Measurements from ENCODE around the gene LIN9.
"Not testable (repeated sequence)": the region's sequence is repeated elsewhere in the genome, so short reads cannot be mapped to it uniquely, and the experiment has no call there.

The LIN9 gene

GRCh38 chr1:226342656-226343055 lies 33.7 kb upstream of the LIN9 start:
- no peaks in the 10 kb centered on the region for H3K4me1 ChIP-seq (ENCODE audit: control insufficient read depth, insufficient read depth, low read length)
- no peak overlapping the region for H3K4me3 ChIP-seq (ENCODE audit: low read depth, low read length)
- H3K36me3 ChIP-seq (ENCODE audit: control insufficient read depth, insufficient read depth, low read length): no peaks in the 10 kb centered on the region
- H3K9ac ChIP-seq (ENCODE audit: low read depth, low read length): no peak overlapping the region
- H3K9me3 ChIP-seq (ENCODE audit: control insufficient read depth, insufficient read depth, low read length): no peaks in the 10 kb centered on the region
- no peaks in the 10 kb centered on the region for H3K27me3 ChIP-seq (ENCODE audit: control insufficient read depth, insufficient read depth, low read length)

DNA sequence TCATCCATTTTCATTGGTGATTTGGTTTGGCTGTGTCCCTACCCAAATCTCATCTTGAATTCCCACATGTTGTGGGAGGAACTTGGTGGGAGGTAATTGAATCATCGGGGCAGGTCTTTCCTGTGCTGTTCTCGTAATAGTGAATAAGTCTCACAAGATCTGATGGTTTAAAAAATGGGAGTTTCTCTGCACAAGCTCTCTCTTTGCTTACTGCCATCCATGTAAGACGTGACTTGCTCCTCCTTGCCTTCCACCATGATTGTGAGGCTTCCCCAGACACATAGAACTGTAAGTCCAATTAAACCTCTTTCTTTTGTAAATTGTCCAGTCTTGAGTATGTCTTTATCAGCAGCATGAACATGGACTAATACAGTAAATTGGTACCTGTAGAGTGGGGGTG lies 31.1 kb upstream of the LIN9 start:
- not testable (repeated sequence) for H3K4me1 ChIP-seq (ENCODE audit: control insufficient read depth, insufficient read depth, low read length); H3K27me3 ChIP-seq (ENCODE audit: control insufficient read depth, insufficient read depth, low read length); H3K4me3 ChIP-seq (ENCODE audit: low read depth, low read length); H3K9ac ChIP-seq (ENCODE audit: low read depth, low read length); H3K36me3 ChIP-seq (ENCODE audit: control insufficient read depth, insufficient read depth, low read length); H3K9me3 ChIP-seq (ENCODE audit: control insufficient read depth, insufficient read depth, low read length)

DNA sequence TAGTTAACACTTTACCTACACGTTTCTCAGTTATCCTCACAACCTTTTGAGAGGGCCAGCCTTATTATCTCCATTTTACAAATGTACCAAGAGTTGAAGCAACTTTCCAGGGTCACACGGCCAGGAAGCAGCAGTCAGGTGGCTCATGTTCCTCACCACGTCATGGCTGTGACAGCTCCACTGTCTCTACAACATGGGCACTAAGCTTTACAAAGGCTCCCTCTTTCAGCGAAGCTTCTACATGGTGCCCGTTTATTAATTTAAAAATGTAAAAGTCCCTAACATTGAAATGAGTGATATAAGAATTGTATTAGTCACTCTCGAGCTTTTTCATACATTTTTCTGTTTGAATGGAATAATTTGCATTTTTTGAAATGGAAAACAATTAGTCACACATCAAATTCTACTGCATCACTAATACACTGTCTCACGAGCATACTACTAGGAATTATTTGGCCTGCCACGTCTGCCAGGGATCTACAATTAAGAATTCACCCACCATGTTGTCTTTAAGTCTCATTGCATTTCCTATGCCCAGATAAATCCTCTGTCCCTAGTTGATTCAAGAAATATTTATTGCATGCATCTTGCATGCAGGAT lies 28.4 kb upstream of the LIN9 start:
- no peak overlapping the region for H3K4me3 ChIP-seq (ENCODE audit: low read depth, low read length)
- H3K36me3 ChIP-seq (ENCODE audit: control insufficient read depth, insufficient read depth, low read length): no peaks in the 10 kb centered on the region
- no peaks in the 10 kb centered on the region for H3K27me3 ChIP-seq (ENCODE audit: control insufficient read depth, insufficient read depth, low read length)
- no peaks in the 10 kb centered on the region for H3K4me1 ChIP-seq (ENCODE audit: control insufficient read depth, insufficient read depth, low read length)
- H3K9me3 ChIP-seq (ENCODE audit: control insufficient read depth, insufficient read depth, low read length): no peaks in the 10 kb centered on the region
- H3K9ac ChIP-seq (ENCODE audit: low read depth, low read length): no peak overlapping the region

DNA sequence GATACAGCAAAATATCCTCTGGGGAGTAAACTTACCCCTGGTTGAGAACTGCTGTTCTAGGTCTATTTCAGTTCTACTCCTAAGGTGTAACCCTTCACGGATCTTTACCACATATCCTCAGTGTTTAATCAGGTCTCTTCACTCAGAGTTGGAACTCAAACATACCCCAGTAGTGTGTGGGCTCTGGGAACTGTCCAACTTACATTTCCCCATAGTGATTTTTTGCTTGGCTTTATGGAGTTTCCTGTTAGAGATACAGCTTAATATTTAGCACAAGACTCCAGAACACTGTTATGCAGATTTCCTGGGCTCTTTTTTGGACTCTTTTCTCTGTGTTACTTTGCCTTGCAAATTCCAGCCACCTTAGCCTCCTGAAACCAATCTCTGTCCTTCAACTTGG lies 26.7 kb upstream of the LIN9 start:
- H3K4me1 ChIP-seq (ENCODE audit: control insufficient read depth, insufficient read depth, low read length): no peaks in the 10 kb centered on the region
- no peaks in the 10 kb centered on the region for H3K27me3 ChIP-seq (ENCODE audit: control insufficient read depth, insufficient read depth, low read length)
- no peaks in the 10 kb centered on the region for H3K36me3 ChIP-seq (ENCODE audit: control insufficient read depth, insufficient read depth, low read length)
- H3K9me3 ChIP-seq (ENCODE audit: control insufficient read depth, insufficient read depth, low read length): no peaks in the 10 kb centered on the region
- H3K9ac ChIP-seq (ENCODE audit: low read depth, low read length): no peak overlapping the region
- no peak overlapping the region for H3K4me3 ChIP-seq (ENCODE audit: low read depth, low read length)

DNA sequence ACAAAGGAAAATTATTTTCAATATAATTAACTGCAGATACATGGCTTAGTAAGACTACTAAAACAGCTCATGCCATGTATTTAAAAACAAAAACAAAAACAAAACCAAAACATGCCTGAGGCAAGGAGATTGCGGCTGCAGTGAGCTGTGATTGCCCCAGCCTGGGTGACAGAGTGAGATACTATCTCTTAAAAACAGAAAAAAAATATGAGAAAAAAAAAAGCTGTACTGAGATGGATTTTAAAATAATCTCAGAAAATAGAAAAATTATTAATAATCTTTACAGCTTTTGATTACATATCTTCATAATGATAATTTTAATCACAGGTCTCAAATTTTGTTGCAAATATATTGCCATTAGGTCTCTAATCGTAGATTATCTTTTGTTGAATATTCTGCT lies 24.0 kb upstream of the LIN9 start:
- Histone ChIP-seq H3K4me3 (ENCODE audit: low read depth, low read length) (no peak overlapping the region), H3K27me3 (ENCODE audit: control insufficient read depth, insufficient read depth, low read length) (no peaks in the 10 kb centered on the region), H3K4me1 (ENCODE audit: control insufficient read depth, insufficient read depth, low read length) (no peaks in the 10 kb centered on the region), H3K9ac (ENCODE audit: low read depth, low read length) (no peak overlapping the region), H3K9me3 (ENCODE audit: control insufficient read depth, insufficient read depth, low read length) (no peaks in the 10 kb centered on the region), H3K36me3 (ENCODE audit: control insufficient read depth, insufficient read depth, low read length) (no peaks in the 10 kb centered on the region)

DNA sequence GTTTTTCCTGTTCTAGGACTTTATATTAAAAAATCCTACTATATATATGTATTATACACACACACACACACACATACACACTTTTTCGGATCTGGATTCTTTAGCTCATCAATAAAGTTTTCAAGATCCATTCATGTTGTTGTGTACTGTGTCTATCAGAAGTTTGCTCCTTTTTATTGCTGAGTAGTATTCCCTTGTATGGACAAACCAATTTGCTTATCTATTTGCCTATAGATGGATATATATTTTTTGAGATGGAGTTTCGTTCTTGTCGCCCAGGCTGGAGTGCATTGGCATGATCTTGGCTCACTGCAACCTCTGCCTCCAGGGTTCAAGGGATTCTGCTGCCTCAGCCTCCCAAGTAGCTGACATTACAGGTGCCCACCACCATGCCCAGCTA lies 20.3 kb upstream of the LIN9 start:
- Histone ChIP-seq H3K36me3 (ENCODE audit: control insufficient read depth, insufficient read depth, low read length) (no peaks in the 10 kb centered on the region), H3K4me1 (ENCODE audit: control insufficient read depth, insufficient read depth, low read length) (no peaks in the 10 kb centered on the region), H3K4me3 (ENCODE audit: low read depth, low read length) (no peak overlapping the region), H3K9me3 (ENCODE audit: control insufficient read depth, insufficient read depth, low read length) (no peaks in the 10 kb centered on the region), H3K9ac (ENCODE audit: low read depth, low read length) (no peak overlapping the region), H3K27me3 (ENCODE audit: control insufficient read depth, insufficient read depth, low read length) (no peaks in the 10 kb centered on the region)

DNA sequence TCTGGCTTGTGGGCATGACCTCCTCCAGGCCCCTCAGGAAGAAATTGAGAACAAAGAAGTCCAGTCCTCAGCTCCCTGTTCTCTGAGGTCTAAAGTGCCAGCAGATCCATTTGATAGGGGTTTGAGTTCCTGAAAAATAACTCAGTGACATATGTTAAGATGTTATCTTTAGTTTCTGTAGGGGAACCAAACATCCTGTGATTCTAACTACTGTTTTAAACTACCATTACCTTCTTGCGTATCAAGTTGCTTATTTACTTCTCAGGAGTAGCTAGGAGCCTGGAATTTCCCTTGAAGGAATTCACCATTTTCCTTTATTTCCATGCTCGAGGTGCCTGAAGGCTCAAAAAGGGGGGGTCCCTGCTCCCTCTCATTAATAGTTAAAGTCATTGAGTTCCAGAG lies 18.8 kb upstream of the LIN9 start:
- Histone ChIP-seq H3K27me3 (ENCODE audit: control insufficient read depth, insufficient read depth, low read length) (no peaks in the 10 kb centered on the region), H3K4me1 (ENCODE audit: control insufficient read depth, insufficient read depth, low read length) (no peaks in the 10 kb centered on the region), H3K4me3 (ENCODE audit: low read depth, low read length) (no peak overlapping the region), H3K36me3 (ENCODE audit: control insufficient read depth, insufficient read depth, low read length) (no peaks in the 10 kb centered on the region), H3K9me3 (ENCODE audit: control insufficient read depth, insufficient read depth, low read length) (no peaks in the 10 kb centered on the region), H3K9ac (ENCODE audit: low read depth, low read length) (no peak overlapping the region)

DNA sequence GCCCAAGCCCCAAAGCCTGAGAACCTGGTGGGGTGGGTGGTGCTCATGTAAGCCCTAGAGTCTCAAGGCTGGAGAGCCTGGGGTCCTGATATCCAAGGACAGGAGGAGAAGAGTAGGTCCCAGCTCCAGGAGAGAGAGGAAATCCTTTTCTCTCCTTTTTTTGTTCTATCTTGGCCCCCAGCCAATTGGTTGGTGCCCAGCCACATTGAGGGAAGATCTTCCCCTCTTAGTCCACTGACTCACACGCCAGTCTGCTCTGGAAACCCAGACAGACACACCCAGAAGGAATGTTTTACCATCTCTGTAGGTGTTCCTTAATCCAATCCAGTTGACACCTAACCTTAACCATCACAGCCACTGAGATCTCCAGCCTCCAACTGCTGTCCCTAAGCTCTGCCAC lies 16.2 kb upstream of the LIN9 start:
- Histone ChIP-seq H3K9me3 (ENCODE audit: control insufficient read depth, insufficient read depth, low read length) (no peaks in the 10 kb centered on the region), H3K36me3 (ENCODE audit: control insufficient read depth, insufficient read depth, low read length) (no peaks in the 10 kb centered on the region), H3K9ac (ENCODE audit: low read depth, low read length) (no peak overlapping the region), H3K27me3 (ENCODE audit: control insufficient read depth, insufficient read depth, low read length) (no peaks in the 10 kb centered on the region), H3K4me3 (ENCODE audit: low read depth, low read length) (no peak overlapping the region), H3K4me1 (ENCODE audit: control insufficient read depth, insufficient read depth, low read length) (no peaks in the 10 kb centered on the region)

DNA sequence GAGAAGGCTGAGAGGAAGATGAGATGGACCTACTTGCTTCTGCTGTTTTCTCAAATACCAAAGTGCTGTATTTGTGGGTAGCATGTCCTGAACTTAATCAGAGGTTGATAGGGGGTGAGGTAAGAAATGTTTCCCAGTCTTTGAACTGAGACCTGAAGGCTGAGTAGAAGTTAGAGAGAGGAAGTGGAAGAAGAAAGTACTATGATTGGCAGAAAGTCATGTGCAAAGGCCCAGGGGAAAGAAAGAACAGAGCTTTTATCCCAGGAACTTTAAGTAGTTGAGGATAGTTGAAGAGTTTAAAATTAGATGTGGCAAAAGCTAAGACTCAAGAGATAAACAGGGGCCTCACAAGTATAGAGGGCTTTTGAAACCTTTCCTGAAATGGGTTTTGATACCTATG lies 15.5 kb upstream of the LIN9 start:
- Histone ChIP-seq H3K4me1 (ENCODE audit: control insufficient read depth, insufficient read depth, low read length) (no peaks in the 10 kb centered on the region), H3K4me3 (ENCODE audit: low read depth, low read length) (no peak overlapping the region), H3K9me3 (ENCODE audit: control insufficient read depth, insufficient read depth, low read length) (no peaks in the 10 kb centered on the region), H3K36me3 (ENCODE audit: control insufficient read depth, insufficient read depth, low read length) (no peaks in the 10 kb centered on the region), H3K27me3 (ENCODE audit: control insufficient read depth, insufficient read depth, low read length) (no peaks in the 10 kb centered on the region), H3K9ac (ENCODE audit: low read depth, low read length) (no peak overlapping the region)

DNA sequence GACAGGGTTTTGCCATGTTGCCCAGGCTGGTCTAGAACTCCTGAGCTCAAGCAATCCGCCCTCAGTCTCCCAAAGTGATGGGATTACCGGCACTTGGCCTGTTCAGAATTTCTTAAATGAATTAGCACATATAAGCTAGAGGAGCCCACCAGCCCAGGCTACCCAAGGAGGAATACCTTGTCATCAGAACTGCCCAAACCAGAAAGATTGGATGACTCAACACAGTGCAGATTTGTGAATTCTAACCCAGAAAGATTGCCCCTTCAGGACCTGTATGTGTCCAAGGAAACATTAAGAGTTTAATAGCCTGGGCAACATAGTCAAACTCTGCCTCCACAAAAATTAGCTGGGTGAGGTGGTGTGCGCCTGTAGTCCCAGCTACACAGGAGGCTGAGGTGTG lies 14.0 kb upstream of the LIN9 start:
- no peak overlapping the region for H3K9ac ChIP-seq (ENCODE audit: low read depth, low read length)
- no peaks in the 10 kb centered on the region for H3K27me3 ChIP-seq (ENCODE audit: control insufficient read depth, insufficient read depth, low read length)
- H3K4me1 ChIP-seq (ENCODE audit: control insufficient read depth, insufficient read depth, low read length): no peaks in the 10 kb centered on the region
- no peak overlapping the region for H3K4me3 ChIP-seq (ENCODE audit: low read depth, low read length)
- H3K36me3 ChIP-seq (ENCODE audit: control insufficient read depth, insufficient read depth, low read length): no peaks in the 10 kb centered on the region
- H3K9me3 ChIP-seq (ENCODE audit: control insufficient read depth, insufficient read depth, low read length): no peaks in the 10 kb centered on the region

GRCh38 chr1:226320930-226321329 lies 12.0 kb upstream of the LIN9 start:
- no peaks in the 10 kb centered on the region for H3K27me3 ChIP-seq (ENCODE audit: control insufficient read depth, insufficient read depth, low read length)
- no peaks in the 10 kb centered on the region for H3K4me1 ChIP-seq (ENCODE audit: control insufficient read depth, insufficient read depth, low read length)
- no peaks in the 10 kb centered on the region for H3K36me3 ChIP-seq (ENCODE audit: control insufficient read depth, insufficient read depth, low read length)
- H3K4me3 ChIP-seq (ENCODE audit: low read depth, low read length): no peak overlapping the region
- no peak overlapping the region for H3K9ac ChIP-seq (ENCODE audit: low read depth, low read length)
- H3K9me3 ChIP-seq (ENCODE audit: control insufficient read depth, insufficient read depth, low read length): no peaks in the 10 kb centered on the region

GRCh38 chr1:226318471-226318870 lies 9.5 kb upstream of the LIN9 start:
- Histone ChIP-seq H3K4me3 (ENCODE audit: low read depth, low read length) (no peak overlapping the region), H3K36me3 (ENCODE audit: control insufficient read depth, insufficient read depth, low read length) (no peaks in the 10 kb centered on the region), H3K27me3 (ENCODE audit: control insufficient read depth, insufficient read depth, low read length) (no peaks in the 10 kb centered on the region), H3K9me3 (ENCODE audit: control insufficient read depth, insufficient read depth, low read length) (no peaks in the 10 kb centered on the region), H3K4me1 (ENCODE audit: control insufficient read depth, insufficient read depth, low read length) (no peaks in the 10 kb centered on the region), H3K9ac (ENCODE audit: low read depth, low read length) (no peak overlapping the region)

- no peaks in the 10 kb centered on the region for H3K4me1 ChIP-seq (ENCODE audit: control insufficient read depth, insufficient read depth, low read length)
- no peaks in the 10 kb centered on the region for H3K9me3 ChIP-seq (ENCODE audit: control insufficient read depth, insufficient read depth, low read length)
- H3K36me3 ChIP-seq (ENCODE audit: control insufficient read depth, insufficient read depth, low read length): no peaks in the 10 kb centered on the region
- no peak overlapping the region for H3K4me3 ChIP-seq (ENCODE audit: low read depth, low read length)
- peaks cover 21% of the 10 kb centered on the region for H3K27me3 ChIP-seq (ENCODE audit: control insufficient read depth, insufficient read depth, low read length)
- no peak overlapping the region for H3K9ac ChIP-seq (ENCODE audit: low read depth, low read length)
These were observed 5.1 kb upstream of the LIN9 start for GRCh38 chr1:226314055-226314454.

Measured in iPS-15b (cell line).